IMR-90 (cell line): ENCODE results near the gene RASGRP2. TPM values are rescaled to one million over a fixed set of nuclear protein-coding genes. Genes with fewer than 3 reads are reported as not detected.
A peak's percentile ranks its signal among the peaks of the same experiment; 100 is the strongest.

Experiments used
- ATAC-seq: fragments of 200-7000 bp; cut with Tn5 transposase; 2 replicates; pipeline ENCODE4 v1.9.1; 2020; ENCODE audit warnings: low read depth, mild to moderate bottlenecking, moderate library complexity
- BruUV-seq: library from RNA; stranded (reverse); fragments of 400-500 nt; replicated peaks from 2 replicates; lab custom pipeline; 2021; lab: Mats Ljungman, UMichigan
- CTCF ChIA-PET: fragments of 300-600 bp; formaldehyde crosslinking; extraction: SDS; loops from one replicate; lab custom pipeline; 2021; ENCODE audit warnings: antibody characterized with exemption; lab: Yijun Ruan, JAX
- POLR2A ChIA-PET: fragments of 300-600 bp; sonication (Branson Sonifier 250); formaldehyde crosslinking; loops from one replicate; lab custom pipeline; 2022; ENCODE audit warnings: antibody characterized with exemption; ENCODE audit not compliant: unreplicated experiment; lab: Charles Lee
- DNase-seq: peaks from one replicate; pipeline ENCODE4 v3.0.0; 2013
- H2AFZ ChIP-seq: replicated peaks from 2 replicates; pipeline ENCODE3; 2013; ENCODE audit warnings: low read length, mild to moderate bottlenecking; ENCODE audit not compliant: poor library complexity
- H2AK5ac ChIP-seq: 2 replicates; pipeline ENCODE4 v1.6.1; 2013; ENCODE audit warnings: low read depth, low read length, inconsistent platforms
- H2AK9ac ChIP-seq: replicated peaks from 2 replicates; pipeline ENCODE3; 2013; ENCODE audit warnings: mild to moderate bottlenecking, low read depth, low read length, moderate library complexity; ENCODE audit not compliant: poor library complexity
- H2BK120ac ChIP-seq: 2 replicates; pipeline ENCODE4 v1.6.1; 2013; ENCODE audit warnings: low read depth, low read length, inconsistent platforms
- H2BK15ac ChIP-seq: 3 replicates; pipeline ENCODE4 v1.6.1; 2013; ENCODE audit warnings: low read depth, low read length, inconsistent platforms
- H2BK20ac ChIP-seq: 2 replicates; pipeline ENCODE4 v1.6.1; 2013; ENCODE audit warnings: low read depth, mild to moderate bottlenecking, inconsistent platforms, low read length, moderate library complexity
- H2BK5ac ChIP-seq: 2 replicates; pipeline ENCODE4 v1.6.1; 2013; ENCODE audit warnings: mild to moderate bottlenecking, low read depth, low read length, inconsistent platforms; ENCODE audit not compliant: poor library complexity, severe bottlenecking
- H3K14ac ChIP-seq: replicated peaks from 2 replicates; pipeline ENCODE4 v1.6.1; 2013; ENCODE audit warnings: low read depth, low read length, inconsistent platforms
- H3K18ac ChIP-seq: 2 replicates; pipeline ENCODE4 v1.6.1; 2013; ENCODE audit warnings: low read depth, low read length, control low read depth
- H3K23ac ChIP-seq: 2 replicates; pipeline ENCODE4 v1.6.1; 2013; ENCODE audit warnings: low read depth, low read length, inconsistent platforms
- H3K27ac ChIP-seq: 2 replicates; pipeline ENCODE4 v1.5.1; 2013; ENCODE audit warnings: mild to moderate bottlenecking, control low read depth, low read length; ENCODE audit not compliant: insufficient read depth
- H3K27me3 ChIP-seq: 2 replicates; pipeline ENCODE4 v1.6.1; 2013; ENCODE audit warnings: low read length; ENCODE audit not compliant: control insufficient read depth, insufficient read depth
- H3K36me3 ChIP-seq: 2 replicates; pipeline ENCODE4 v1.6.1; 2013; ENCODE audit warnings: low read length, mixed read lengths; ENCODE audit not compliant: control insufficient read depth, insufficient read depth
- H3K4ac ChIP-seq: 2 replicates; pipeline ENCODE4 v1.6.1; 2013; ENCODE audit warnings: low read depth, low read length, inconsistent platforms
- H3K4me1 ChIP-seq: 2 replicates; pipeline ENCODE4 v1.6.1; 2013; ENCODE audit warnings: low read length, mixed read lengths; ENCODE audit not compliant: control insufficient read depth, insufficient read depth
- H3K4me2 ChIP-seq: 2 replicates; pipeline ENCODE4 v1.6.1; 2013; ENCODE audit warnings: low read depth, mild to moderate bottlenecking, control low read depth, low read length, moderate library complexity
- H3K4me3 ChIP-seq: 2 replicates; pipeline ENCODE4 v1.5.1; 2013; ENCODE audit warnings: low read depth, mild to moderate bottlenecking, control low read depth, low read length, moderate library complexity; ENCODE audit not compliant: insufficient read depth
- H3K56ac ChIP-seq: 2 replicates; pipeline ENCODE4 v1.6.1; 2013; ENCODE audit warnings: low read length, inconsistent platforms; ENCODE audit not compliant: insufficient read depth; ENCODE audit errors: extremely low read depth
- H3K79me1 ChIP-seq, 2 experiments: 2 replicates each; pipeline ENCODE4 v1.6.1; 2013; ENCODE audit warnings: low read length in 2 of 2, inconsistent platforms in 1 of 2, low read depth in 1 of 2
- H3K9ac ChIP-seq: 2 replicates; pipeline ENCODE4 v1.6.1; 2013; ENCODE audit warnings: low read depth, low read length, control low read depth
- H3K9me1 ChIP-seq: 2 replicates; pipeline ENCODE4 v1.6.1; 2013; ENCODE audit warnings: low read length, inconsistent platforms; ENCODE audit not compliant: insufficient read depth
- H3K9me3 ChIP-seq: 2 replicates; pipeline ENCODE4 v1.6.1; 2013; ENCODE audit warnings: low read length; ENCODE audit not compliant: control insufficient read depth, insufficient read depth
- H4K20me1 ChIP-seq: 2 replicates; pipeline ENCODE4 v1.6.1; 2013; ENCODE audit warnings: low read length, inconsistent platforms; ENCODE audit not compliant: insufficient read depth
- H4K5ac ChIP-seq: 2 replicates; pipeline ENCODE4 v1.6.1; 2013; ENCODE audit warnings: mild to moderate bottlenecking, low read depth, low read length, control low read depth
- H4K8ac ChIP-seq, 2 experiments: 2 replicates each; pipeline ENCODE4 v1.6.1; 2013; ENCODE audit warnings: low read depth in 2 of 2, low read length in 2 of 2, control low read depth in 1 of 2, inconsistent platforms in 1 of 2
- H4K91ac ChIP-seq: 2 replicates; pipeline ENCODE4 v1.6.1; 2013; ENCODE audit warnings: low read depth, low read length, inconsistent platforms; ENCODE audit not compliant: insufficient read depth
- BHLHE40 ChIP-seq: fragments of 150-350 bp; IDR thresholded peaks from 2 replicates; pipeline ENCODE4 v1.6.1; 2016; ENCODE audit warnings: mild to moderate bottlenecking, low read depth, low read length
- CEBPB ChIP-seq: IDR thresholded peaks from 2 replicates; pipeline ENCODE4 v1.6.1; 2012; ENCODE audit warnings: low read depth, low read length, improper control_type of control experiment
- CHD1 ChIP-seq: IDR thresholded peaks from 2 replicates; pipeline ENCODE4 v1.6.1; 2012; ENCODE audit warnings: low read depth, low read length, improper control_type of control experiment
- CTCF ChIP-seq: conservative IDR thresholded peaks from 2 replicates; pipeline ENCODE4 v1.5.1; 2012; ENCODE audit warnings: mild to moderate bottlenecking, low read depth, low read length, improper control_type of control experiment
- ELK1 ChIP-seq: fragments of 150-350 bp; IDR thresholded peaks from 2 replicates; pipeline ENCODE4 v1.6.1; 2016; ENCODE audit warnings: low read depth, mild to moderate bottlenecking, low read length, moderate library complexity, borderline replicate concordance
- FOS ChIP-seq: fragments of 150-350 bp; IDR thresholded peaks from 2 replicates; pipeline ENCODE4 v1.6.1; 2016; ENCODE audit warnings: low read depth, low read length
- MAFK ChIP-seq: IDR thresholded peaks from 2 replicates; pipeline ENCODE4 v1.6.1; 2012; ENCODE audit warnings: low read depth, low read length, improper control_type of control experiment
- MAZ ChIP-seq: IDR thresholded peaks from 2 replicates; pipeline ENCODE4 v1.6.1; 2012; ENCODE audit warnings: low read depth, mild to moderate bottlenecking, low read length, improper control_type of control experiment, moderate library complexity, borderline replicate concordance
- MXI1 ChIP-seq: IDR thresholded peaks from 2 replicates; pipeline ENCODE4 v1.6.1; 2012; ENCODE audit warnings: low read depth, mild to moderate bottlenecking, low read length, moderate library complexity, borderline replicate concordance
- NFE2L2 ChIP-seq: fragments of 150-350 bp; IDR thresholded peaks from 2 replicates; pipeline ENCODE4 v1.6.1; 2016; ENCODE audit warnings: low read depth, mild to moderate bottlenecking, low read length
- POLR2A ChIP-seq: IDR thresholded peaks from 2 replicates; pipeline ENCODE4 v1.6.1; 2012; ENCODE audit warnings: mild to moderate bottlenecking, low read depth, low read length
- RAD21 ChIP-seq: IDR thresholded peaks from 2 replicates; pipeline ENCODE4 v1.6.1; 2012; ENCODE audit warnings: low read length, improper control_type of control experiment
- RCOR1 ChIP-seq: IDR thresholded peaks from 2 replicates; pipeline ENCODE4 v1.6.1; 2012; ENCODE audit warnings: mild to moderate bottlenecking, low read length, improper control_type of control experiment; ENCODE audit not compliant: insufficient replicate concordance
- RFX5 ChIP-seq: IDR thresholded peaks from 2 replicates; pipeline ENCODE4 v1.8.0; 2012; ENCODE audit warnings: low read depth, mild to moderate bottlenecking, low read length, moderate library complexity
- SMC3 ChIP-seq: fragments of 150-350 bp; IDR thresholded peaks from 2 replicates; pipeline ENCODE4 v1.6.1; 2016; ENCODE audit warnings: low read depth, mild to moderate bottlenecking, antibody characterized with exemption, low read length, moderate library complexity
- USF2 ChIP-seq: fragments of 150-350 bp; IDR thresholded peaks from 2 replicates; pipeline ENCODE4 v1.6.1; 2017; ENCODE audit warnings: mild to moderate bottlenecking, antibody characterized with exemption, low read length, low read depth
- WGBS, 2 experiments: methylation state at CpG; one replicate each; pipeline versions ENCODE4 v1.1.5 to v1.1.7; 2013; ENCODE audit warnings: missing lambda C conversion rate in 2 of 2; ENCODE audit not compliant: insufficient read length in 1 of 2; ENCODE audit errors: extremely low coverage in 2 of 2; 5-methylcytosine and 5-hydroxymethylcytosine counted together
- dilution Hi-C: fragments of 300-500 bp; cut with HindIII; formaldehyde crosslinking; loops from one replicate; pipeline ENCODE4 v1.14.3; 2018; ENCODE audit warnings: low sequenced_read_pairs; ENCODE audit not compliant: unreplicated experiment
- in situ Hi-C: fragments of 300-500 bp; cut with MboI; formaldehyde crosslinking; loops from 3 replicates; pipeline ENCODE4 v1.14.3; 2019; ENCODE audit warnings: low sequenced_read_pairs, inconsistent platforms, mixed read lengths
- intact Hi-C: fragments of 100-400 bp; cut with micrococcal nuclease; formaldehyde crosslinking; loops from 2 replicates; pipeline ENCODE4 v1.10.0; 2022
- polyA plus RNA-seq, 3 experiments: library from polyadenylated mRNA; depleted of rRNA; stranded (reverse); fragments of >200 nt; gene quantifications; 2 replicates each; pipeline ENCODE4 v1.2.3, GENCODE V29; 2012; ENCODE audit warnings: low replicate concordance in 1 of 3
- total RNA-seq: library from RNA; depleted of rRNA; stranded (reverse); fragments of >200 nt; gene quantifications from 2 replicates; pipeline ENCODE4 v1.2.3, GENCODE V29; 2012

Gene RASGRP2
- total and polyA plus RNA-seq, 2 of the 4 experiments (the other 2 are of a cell fraction), result 1.2 TPM; not detected in 1

- WGBS, 2 experiments, result no CpG with 5 or more reads among the region's 7 CpGs
- intact Hi-C loops, result no loop called here
- peaks cover 56% of the 10 kb centered on the region for H3K27me3 ChIP-seq
Observed at GRCh38 chr11:64724863-64725532, 18.9 kb downstream of the RASGRP2 start.

More at GRCh38 chr11:64724863-64725532, 18.9 kb downstream of the RASGRP2 start:
- ChIA-PET POLR2A (no interaction called here), CTCF (no interaction called here)
- Histone ChIP-seq H4K5ac (no peak overlapping the region), H3K9me3 (no peaks in the 10 kb centered on the region), H3K79me1 (no peaks in the 10 kb centered on the region), H3K4me1 (no peaks in the 10 kb centered on the region), H2BK120ac (no peak overlapping the region), H3K14ac (no peak overlapping the region), H3K36me3 (no peaks in the 10 kb centered on the region), H4K20me1 (no peaks in the 10 kb centered on the region), H2BK15ac (no peak overlapping the region), H3K4me2 (no peak overlapping the region), H3K4me3 (no peak overlapping the region), H2BK5ac (no peak overlapping the region), H4K8ac (no peak overlapping the region), H2AK9ac (peak overlapping the region; percentile 28), H3K9me1 (no peaks in the 10 kb centered on the region), H3K56ac (no peak overlapping the region), H3K9ac (no peak overlapping the region), H2AFZ (no peak overlapping the region), H2BK20ac (no peak overlapping the region), H3K4ac (no peak overlapping the region), H3K18ac (no peak overlapping the region), H2AK5ac (no peak overlapping the region), H4K91ac (no peak overlapping the region), H3K27ac (no peak overlapping the region), H3K23ac (no peak overlapping the region)
- ATAC-seq (no peak), DNase-seq (no peak)
- dilution Hi-C loops (no loop called here), in situ Hi-C loops (no loop called here)
- BruUV-seq, result no TSS peak
- TF ChIP-seq MAFK, result no peak
- no peak for TF ChIP-seq CHD1
- TF ChIP-seq FOS, result no peak
- no peak for TF ChIP-seq SMC3
- TF ChIP-seq BHLHE40, result no peak
- TF ChIP-seq CTCF, result no peak
- TF ChIP-seq MAZ, result no peak
- no peak for TF ChIP-seq ELK1
- TF ChIP-seq MXI1, result no peak
- no peak for TF ChIP-seq NFE2L2
- no peak for TF ChIP-seq CEBPB
- TF ChIP-seq RAD21, result no peak
- TF ChIP-seq RFX5, result no peak
- TF ChIP-seq POLR2A, result no peak
- TF ChIP-seq RCOR1, result no peak
- TF ChIP-seq USF2, result no peak
